Stimulated activated CD8-positive, alpha-beta memory T cell treated with anti-CD3 and anti-CD28 coated beads, Interleukin-15, amount 100 ng/mL, for 48 hours (primary cell): ENCODE data around the gene CNIH3.

Experiments used
- DNase-seq, 2 donors: peaks; one replicate each; pipeline ENCODE4 v3.0.0-alpha.2; 2020; ENCODE audit warnings: low read depth in 2 of 2

CNIH3 gene

GRCh38 chr1:224774378-224774777, 158.3 kb downstream of the CNIH3 start:
- no peak for DNase-seq

GRCh38 chr1:224777180-224777579, 161.1 kb downstream of the CNIH3 start:
- no peak for DNase-seq

- no peak for DNase-seq
Measured at GRCh38 chr1:224779536-224779935, 163.4 kb downstream of the CNIH3 start.

DNA sequence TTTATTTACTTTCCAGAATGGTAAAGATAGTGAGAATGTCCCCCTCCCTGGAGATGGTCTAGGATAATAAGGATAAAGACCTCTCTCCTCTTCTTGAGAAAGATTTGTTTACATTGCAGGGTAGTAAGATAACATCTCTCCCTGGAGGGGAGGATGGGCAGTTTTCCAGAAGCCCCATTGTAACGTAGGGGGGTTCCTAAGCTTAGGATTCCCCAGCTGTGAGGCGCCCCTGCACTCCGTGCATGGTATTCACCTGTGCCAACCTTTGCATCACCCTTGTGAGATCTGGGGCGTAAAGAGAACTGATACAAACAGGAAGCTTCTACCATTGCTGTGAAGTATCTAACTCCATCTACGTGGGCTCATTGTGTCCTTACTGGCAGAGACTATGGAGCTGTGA, 164.6 kb downstream of the CNIH3 start:
- no peak for DNase-seq

- no peak for DNase-seq
Measured at GRCh38 chr1:224781800-224782199, 165.7 kb downstream of the CNIH3 start.

GRCh38 chr1:224782281-224783000, 166.3 kb downstream of the CNIH3 start:
- DNase-seq, result no peak

- DNase-seq, result no peak
Measured at GRCh38 chr1:224783006-224783651, 167.0 kb downstream of the CNIH3 start.

- DNase-seq, result no peak
Measured at GRCh38 chr1:224784265-224785039, 168.3 kb downstream of the CNIH3 start.

DNA sequence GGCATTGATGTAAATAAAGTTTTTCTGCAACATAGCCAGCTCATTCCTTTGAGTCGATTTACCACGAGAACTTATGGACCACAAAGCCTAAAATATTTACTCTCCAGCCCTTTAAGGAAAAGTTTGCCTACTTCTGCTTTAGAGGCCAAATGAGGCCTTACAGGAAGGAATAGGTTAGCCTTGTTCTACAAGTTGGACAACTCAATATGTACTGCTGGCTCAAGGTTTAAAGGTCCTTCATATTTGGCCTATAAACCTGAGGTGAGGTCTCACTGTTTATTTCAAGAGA, 168.9 kb downstream of the CNIH3 start:
- DNase-seq, result no peak

DNA sequence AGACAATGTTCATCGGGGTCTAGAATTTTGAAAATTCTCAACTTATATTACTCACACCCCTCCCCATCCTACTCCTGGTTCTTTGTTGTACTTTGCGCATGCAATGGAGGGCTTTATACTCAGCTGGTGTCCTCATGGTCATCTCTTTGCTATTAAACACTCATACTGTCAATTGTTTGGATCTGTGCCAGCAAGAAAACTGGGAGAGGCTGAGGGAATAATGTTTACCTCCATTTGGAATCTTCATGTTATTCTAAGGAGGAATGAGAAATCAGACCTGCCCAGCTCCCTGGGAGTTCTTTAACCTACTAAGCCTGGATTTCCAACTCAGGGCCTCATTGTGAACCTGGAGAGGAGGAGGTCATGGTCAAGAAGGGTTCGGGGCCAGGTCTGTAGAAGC, 169.5 kb downstream of the CNIH3 start:
- DNase-seq, result no peak

GRCh38 chr1:224786533-224787250, 170.6 kb downstream of the CNIH3 start:
- no peak for DNase-seq

GRCh38 chr1:224789311-224789710, 173.2 kb downstream of the CNIH3 start:
- DNase-seq, result no peak
